ENCODE measurements around the gene TK2. TPM values are rescaled to one million over a fixed set of nuclear protein-coding genes. Genes with fewer than 3 reads are reported as not detected.

Gene TK2
- total and polyA plus RNA-seq, 2 experiments from 2014 or later = 1.8 to 4.2 TPM

GRCh38 chr16:66538910-66539309, 11.0 kb downstream of the TK2 start (continued):
- TF ChIP-seq, protein P1, sequence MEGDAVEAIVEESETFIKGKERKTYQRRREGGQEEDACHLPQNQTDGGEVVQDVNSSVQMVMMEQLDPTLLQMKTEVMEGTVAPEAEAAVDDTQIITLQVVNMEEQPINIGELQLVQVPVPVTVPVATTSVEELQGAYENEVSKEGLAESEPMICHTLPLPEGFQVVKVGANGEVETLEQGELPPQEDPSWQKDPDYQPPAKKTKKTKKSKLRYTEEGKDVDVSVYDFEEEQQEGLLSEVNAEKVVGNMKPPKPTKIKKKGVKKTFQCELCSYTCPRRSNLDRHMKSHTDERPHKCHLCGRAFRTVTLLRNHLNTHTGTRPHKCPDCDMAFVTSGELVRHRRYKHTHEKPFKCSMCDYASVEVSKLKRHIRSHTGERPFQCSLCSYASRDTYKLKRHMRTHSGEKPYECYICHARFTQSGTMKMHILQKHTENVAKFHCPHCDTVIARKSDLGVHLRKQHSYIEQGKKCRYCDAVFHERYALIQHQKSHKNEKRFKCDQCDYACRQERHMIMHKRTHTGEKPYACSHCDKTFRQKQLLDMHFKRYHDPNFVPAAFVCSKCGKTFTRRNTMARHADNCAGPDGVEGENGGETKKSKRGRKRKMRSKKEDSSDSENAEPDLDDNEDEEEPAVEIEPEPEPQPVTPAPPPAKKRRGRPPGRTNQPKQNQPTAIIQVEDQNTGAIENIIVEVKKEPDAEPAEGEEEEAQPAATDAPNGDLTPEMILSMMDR (conservative IDR thresholded peaks at IDR 0.05; ENCODE audit: low read depth in 2 of 2) = no peak
- TF ChIP-seq STAT1 (IDR thresholded peaks at IDR 0.05; ENCODE audit: unreplicated experiment) (no peak), NANOG (IDR thresholded peaks at IDR 0.05; ENCODE audit: borderline replicate concordance) (no peak), POLR2AphosphoS5 (IDR thresholded peaks at IDR 0.05; ENCODE audit: low read depth) (no peak)

DNA sequence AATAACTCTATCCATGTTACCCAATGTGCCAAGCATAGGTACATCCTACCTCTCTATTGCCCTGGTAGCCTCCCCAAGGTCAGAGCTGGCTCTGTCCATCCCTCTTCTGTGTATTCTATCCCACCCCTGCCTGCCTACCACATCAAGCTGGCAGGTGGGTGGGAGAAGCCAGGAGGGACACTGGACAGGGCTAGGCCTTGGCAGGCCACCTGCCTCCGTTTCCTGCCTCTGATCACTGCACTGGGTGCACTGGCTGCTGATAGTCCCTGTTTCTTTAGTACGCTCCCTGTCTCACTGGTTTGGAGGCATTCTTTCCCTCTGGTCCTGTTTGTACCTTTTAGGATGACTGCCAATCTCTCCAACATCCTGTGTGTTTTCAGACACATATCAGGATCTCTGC, 12.7 kb downstream of the TK2 start:
- Histone ChIP-seq H3K27me3 (ENCODE audit: insufficient read depth) (no peaks in the 10 kb centered on the region), H3K79me2 (replicated peaks; ENCODE audit: insufficient read depth) (no peaks in the 10 kb centered on the region), H3K4me3 (no peak overlapping the region), H3K9me2 (ENCODE audit: insufficient read depth) (no peaks in the 10 kb centered on the region), H4K20me1 (replicated peaks; ENCODE audit: insufficient read depth) (no peaks in the 10 kb centered on the region), H3F3A (replicated peaks; ENCODE audit: low read depth) (no peaks in the 10 kb centered on the region), H3K27ac (ENCODE audit: low read depth) (no peak overlapping the region), H3K36me3 (ENCODE audit: insufficient read depth) (no peaks in the 10 kb centered on the region), H2AFZ (no peak overlapping the region), H3K4me2 (no peak overlapping the region), H3K4me1 (ENCODE audit: insufficient read depth) (peaks cover 13% of the 10 kb centered on the region)
- ATAC-seq = no peak
- Mint-ChIP-seq H3K36me3 (ENCODE audit: low read depth) (no peaks in the 10 kb centered on the region; the same call in 1 of the 3 replicates), H3K27me3 (ENCODE audit: insufficient read depth, low read depth, poor library complexity) (no peaks in the 10 kb centered on the region), H3K4me1 (peaks cover 8% of the 10 kb centered on the region), H3K4me3 (no peak overlapping the region), H3K9me3 (no peaks in the 10 kb centered on the region), H3K27ac (no peak overlapping the region)
- no peak for DNase-seq (ENCODE audit: low spot score)
- TF ChIP-seq NANOG (IDR thresholded peaks at IDR 0.05; ENCODE audit: borderline replicate concordance) (no peak), EZH2 (IDR thresholded peaks at IDR 0.05; ENCODE audit: low read depth, unreplicated experiment) (no peak), REST (IDR thresholded peaks at IDR 0.05; ENCODE audit: unreplicated experiment) (no peak), ZNF331 (CRISPR knock-in tag; IDR thresholded peaks at IDR 0.05; ENCODE audit: low read depth) (no peak), ZNF114 (CRISPR knock-in tag; IDR thresholded peaks at IDR 0.05) (no peak), CREB1 (CRISPR knock-in tag; IDR thresholded peaks at IDR 0.05; ENCODE audit: low read depth) (no peak), ETS1 (IDR thresholded peaks at IDR 0.05) (no peak), EZH2phosphoT487 (IDR thresholded peaks at IDR 0.05; ENCODE audit: unreplicated experiment) (no peak), STAT1 (IDR thresholded peaks at IDR 0.05; ENCODE audit: unreplicated experiment) (no peak), POLR2AphosphoS5 (IDR thresholded peaks at IDR 0.05; ENCODE audit: low read depth) (no peak), JUNB (IDR thresholded peaks at IDR 0.05; ENCODE audit: unreplicated experiment) (no peak)
- TF ChIP-seq, protein P2, sequence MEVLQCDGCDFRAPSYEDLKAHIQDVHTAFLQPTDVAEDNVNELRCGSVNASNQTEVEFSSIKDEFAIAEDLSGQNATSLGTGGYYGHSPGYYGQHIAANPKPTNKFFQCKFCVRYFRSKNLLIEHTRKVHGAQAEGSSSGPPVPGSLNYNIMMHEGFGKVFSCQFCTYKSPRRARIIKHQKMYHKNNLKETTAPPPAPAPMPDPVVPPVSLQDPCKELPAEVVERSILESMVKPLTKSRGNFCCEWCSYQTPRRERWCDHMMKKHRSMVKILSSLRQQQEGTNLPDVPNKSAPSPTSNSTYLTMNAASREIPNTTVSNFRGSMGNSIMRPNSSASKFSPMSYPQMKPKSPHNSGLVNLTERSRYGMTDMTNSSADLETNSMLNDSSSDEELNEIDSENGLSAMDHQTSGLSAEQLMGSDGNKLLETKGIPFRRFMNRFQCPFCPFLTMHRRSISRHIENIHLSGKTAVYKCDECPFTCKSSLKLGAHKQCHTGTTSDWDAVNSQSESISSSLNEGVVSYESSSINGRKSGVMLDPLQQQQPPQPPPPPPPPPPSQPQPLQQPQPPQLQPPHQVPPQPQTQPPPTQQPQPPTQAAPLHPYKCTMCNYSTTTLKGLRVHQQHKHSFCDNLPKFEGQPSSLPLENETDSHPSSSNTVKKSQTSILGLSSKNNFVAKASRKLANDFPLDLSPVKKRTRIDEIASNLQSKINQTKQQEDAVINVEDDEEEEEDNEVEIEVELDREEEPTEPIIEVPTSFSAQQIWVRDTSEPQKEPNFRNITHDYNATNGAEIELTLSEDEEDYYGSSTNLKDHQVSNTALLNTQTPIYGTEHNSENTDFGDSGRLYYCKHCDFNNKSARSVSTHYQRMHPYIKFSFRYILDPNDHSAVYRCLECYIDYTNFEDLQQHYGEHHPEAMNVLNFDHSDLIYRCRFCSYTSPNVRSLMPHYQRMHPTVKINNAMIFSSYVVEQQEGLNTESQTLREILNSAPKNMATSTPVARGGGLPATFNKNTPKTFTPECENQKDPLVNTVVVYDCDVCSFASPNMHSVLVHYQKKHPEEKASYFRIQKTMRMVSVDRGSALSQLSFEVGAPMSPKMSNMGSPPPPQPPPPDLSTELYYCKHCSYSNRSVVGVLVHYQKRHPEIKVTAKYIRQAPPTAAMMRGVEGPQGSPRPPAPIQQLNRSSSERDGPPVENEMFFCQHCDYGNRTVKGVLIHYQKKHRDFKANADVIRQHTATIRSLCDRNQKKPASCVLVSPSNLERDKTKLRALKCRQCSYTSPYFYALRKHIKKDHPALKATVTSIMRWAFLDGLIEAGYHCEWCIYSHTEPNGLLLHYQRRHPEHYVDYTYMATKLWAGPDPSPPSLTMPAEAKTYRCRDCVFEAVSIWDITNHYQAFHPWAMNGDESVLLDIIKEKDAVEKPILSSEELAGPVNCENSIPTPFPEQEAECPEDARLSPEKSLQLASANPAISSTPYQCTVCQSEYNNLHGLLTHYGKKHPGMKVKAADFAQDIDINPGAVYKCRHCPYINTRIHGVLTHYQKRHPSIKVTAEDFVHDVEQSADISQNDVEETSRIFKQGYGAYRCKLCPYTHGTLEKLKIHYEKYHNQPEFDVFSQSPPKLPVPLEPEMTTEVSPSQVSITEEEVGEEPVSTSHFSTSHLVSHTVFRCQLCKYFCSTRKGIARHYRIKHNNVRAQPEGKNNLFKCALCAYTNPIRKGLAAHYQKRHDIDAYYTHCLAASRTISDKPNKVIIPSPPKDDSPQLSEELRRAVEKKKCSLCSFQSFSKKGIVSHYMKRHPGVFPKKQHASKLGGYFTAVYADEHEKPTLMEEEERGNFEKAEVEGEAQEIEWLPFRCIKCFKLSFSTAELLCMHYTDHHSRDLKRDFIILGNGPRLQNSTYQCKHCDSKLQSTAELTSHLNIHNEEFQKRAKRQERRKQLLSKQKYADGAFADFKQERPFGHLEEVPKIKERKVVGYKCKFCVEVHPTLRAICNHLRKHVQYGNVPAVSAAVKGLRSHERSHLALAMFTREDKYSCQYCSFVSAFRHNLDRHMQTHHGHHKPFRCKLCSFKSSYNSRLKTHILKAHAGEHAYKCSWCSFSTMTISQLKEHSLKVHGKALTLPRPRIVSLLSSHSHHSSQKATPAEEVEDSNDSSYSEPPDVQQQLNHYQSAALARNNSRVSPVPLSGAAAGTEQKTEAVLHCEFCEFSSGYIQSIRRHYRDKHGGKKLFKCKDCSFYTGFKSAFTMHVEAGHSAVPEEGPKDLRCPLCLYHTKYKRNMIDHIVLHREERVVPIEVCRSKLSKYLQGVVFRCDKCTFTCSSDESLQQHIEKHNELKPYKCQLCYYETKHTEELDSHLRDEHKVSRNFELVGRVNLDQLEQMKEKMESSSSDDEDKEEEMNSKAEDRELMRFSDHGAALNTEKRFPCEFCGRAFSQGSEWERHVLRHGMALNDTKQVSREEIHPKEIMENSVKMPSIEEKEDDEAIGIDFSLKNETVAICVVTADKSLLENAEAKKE (CRISPR knock-in tag; IDR thresholded peaks at IDR 0.05) = no peak

Data from GM23338 (cell line).